ENCODE measurements around the gene MOB1B. TPM values are rescaled to one million over a fixed set of nuclear protein-coding genes. Genes with fewer than 3 reads are reported as not detected.
A peak's percentile ranks its signal among the peaks of the same experiment; 100 is the strongest.

MOB1B gene
- polyA plus RNA-seq, 4 donors, result 1.1 to 22.5 (median 2.7) TPM

DNA sequence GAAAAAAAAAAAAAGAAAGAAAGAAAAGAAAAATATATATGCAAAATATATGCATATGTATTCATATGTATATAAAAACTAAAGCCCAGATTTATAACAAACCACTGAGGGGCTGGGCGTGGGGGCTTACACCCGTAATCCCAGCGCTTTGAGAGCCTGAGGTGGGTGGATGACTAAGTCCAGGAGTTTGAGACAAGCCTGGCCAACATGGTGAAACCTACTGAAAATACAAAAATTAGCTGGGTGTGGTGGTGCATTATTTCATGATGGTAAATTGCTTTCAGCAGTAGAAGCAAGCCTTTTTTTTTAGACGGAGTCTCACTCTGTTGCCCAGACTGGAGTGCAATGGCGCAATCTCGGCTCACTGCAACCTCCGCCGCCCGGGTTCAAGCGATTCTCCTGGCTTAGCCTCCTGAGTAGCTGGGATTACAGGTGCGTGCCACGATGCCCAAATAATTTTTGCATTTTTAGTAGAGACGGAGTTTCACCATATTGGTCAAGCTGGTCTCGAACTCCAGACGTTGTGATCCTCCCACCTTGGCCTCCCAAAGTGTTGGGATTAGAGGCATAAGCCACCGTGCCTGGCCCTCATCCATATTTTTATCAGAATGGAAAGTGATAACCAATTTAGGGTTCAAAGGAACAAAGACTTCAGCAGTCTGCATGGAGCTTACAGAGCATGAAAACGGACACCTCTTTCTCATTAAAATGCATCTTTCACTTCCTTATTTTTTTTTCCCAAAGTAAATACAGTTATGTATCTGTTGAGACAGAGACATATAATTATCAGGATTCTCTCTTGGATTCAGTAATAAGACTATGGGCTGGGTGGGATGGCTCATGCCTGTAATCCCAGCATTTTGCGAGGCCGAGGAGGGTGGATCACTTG, 27.7 kb upstream of the MOB1B start:
- H3K9me3 ChIP-seq (ENCODE audit: control insufficient read depth in 2 of 2, insufficient read depth in 1 of 2, low read depth in 1 of 2, low read length in 1 of 2), result no peaks in the 10 kb centered on the region
- H3K4me1 ChIP-seq (ENCODE audit: control insufficient read depth in 3 of 3, insufficient read depth in 2 of 3, low read depth in 1 of 3, low read length in 2 of 3), result peaks cover 0 to 5% (median 0%) of the 10 kb centered on the region in 3 donors
- WGBS, 3 donors, result 80 to 85% (median 81%) methylated on average over 19 of the region's 19 CpGs
- no peak for FAIRE-seq
- H3K27me3 ChIP-seq (ENCODE audit: control insufficient read depth in 3 of 3, insufficient read depth in 3 of 3, low read length in 3 of 3), result no peaks in the 10 kb centered on the region
- no peak overlapping the region for H3K4me3 ChIP-seq (ENCODE audit: low read depth in 1 of 3, low read length in 3 of 3)
- no peak for DNase-seq
- H3K27ac ChIP-seq (ENCODE audit: low read depth in 1 of 3, low read length in 2 of 3), result no peak overlapping the region
- H3K36me3 ChIP-seq (ENCODE audit: control insufficient read depth in 3 of 3, insufficient read depth in 2 of 3, low read depth in 1 of 3, low read length in 3 of 3), result no peaks in the 10 kb centered on the region

DNA sequence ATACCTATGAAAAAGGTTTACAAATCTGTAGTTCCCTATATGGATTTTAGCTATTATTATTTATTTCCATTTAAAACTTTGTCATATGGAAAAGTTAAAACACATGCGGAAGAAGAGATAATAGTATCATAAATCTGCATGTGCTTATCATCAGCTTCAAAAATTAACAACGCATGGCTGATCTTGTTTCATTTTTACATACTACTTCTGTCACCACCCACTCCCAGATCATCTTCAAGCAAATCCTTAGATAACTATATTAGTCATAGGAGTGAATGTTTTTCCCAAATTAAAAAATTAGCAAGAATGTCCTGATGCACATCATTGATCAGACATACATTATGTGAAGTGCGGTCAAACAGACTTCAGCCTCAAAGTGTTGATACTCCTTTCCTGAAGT, 24.6 kb upstream of the MOB1B start:
- Histone ChIP-seq H3K9me3 (ENCODE audit: control insufficient read depth in 2 of 2, insufficient read depth in 1 of 2, low read depth in 1 of 2, low read length in 1 of 2) (no peaks in the 10 kb centered on the region), H3K27ac (ENCODE audit: low read depth in 1 of 3, low read length in 2 of 3) (no peak overlapping the region), H3K4me1 (ENCODE audit: control insufficient read depth in 3 of 3, insufficient read depth in 2 of 3, low read depth in 1 of 3, low read length in 2 of 3) (peaks cover 0 to 5% (median 0%) of the 10 kb centered on the region in 3 donors), H3K4me3 (ENCODE audit: low read depth in 1 of 3, low read length in 3 of 3) (no peak overlapping the region), H3K27me3 (ENCODE audit: control insufficient read depth in 3 of 3, insufficient read depth in 3 of 3, low read length in 3 of 3) (no peaks in the 10 kb centered on the region), H3K36me3 (ENCODE audit: control insufficient read depth in 3 of 3, insufficient read depth in 2 of 3, low read depth in 1 of 3, low read length in 3 of 3) (no peaks in the 10 kb centered on the region)
- no peak for FAIRE-seq
- WGBS, 3 donors, result 49 to 68% (median 58%) methylated on average over 3 of the region's 3 CpGs
- DNase-seq, result no peak

DNA sequence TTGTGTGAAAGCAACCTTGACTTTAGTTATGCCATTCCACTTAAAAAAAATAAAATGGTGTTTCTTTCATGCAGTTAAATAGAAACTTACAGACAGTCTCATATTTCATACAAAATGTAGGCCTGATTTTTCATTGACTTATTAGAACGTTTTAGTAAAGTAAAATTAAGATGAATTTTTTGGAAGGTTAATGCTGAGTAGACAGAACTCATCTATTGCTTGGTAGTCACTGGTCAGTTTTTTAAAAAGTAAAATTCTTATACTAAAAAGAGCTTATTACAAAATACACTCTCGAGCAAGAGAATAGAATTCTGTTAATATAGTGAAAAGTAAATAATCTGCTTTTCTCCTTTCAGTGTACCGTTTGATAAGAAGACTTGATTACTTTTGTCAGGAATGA, 21.4 kb upstream of the MOB1B start:
- FAIRE-seq (no peak), DNase-seq (no peak)
- Histone ChIP-seq H3K9me3 (ENCODE audit: control insufficient read depth in 2 of 2, insufficient read depth in 1 of 2, low read depth in 1 of 2, low read length in 1 of 2) (peaks cover 0 to 3% of the 10 kb centered on the region in 2 donors), H3K4me3 (ENCODE audit: low read depth in 1 of 3, low read length in 3 of 3) (no peak overlapping the region), H3K4me1 (ENCODE audit: control insufficient read depth in 3 of 3, insufficient read depth in 2 of 3, low read depth in 1 of 3, low read length in 2 of 3) (peaks cover 0 to 5% (median 0%) of the 10 kb centered on the region in 3 donors), H3K27ac (ENCODE audit: low read depth in 1 of 3, low read length in 2 of 3) (no peak overlapping the region), H3K36me3 (ENCODE audit: control insufficient read depth in 3 of 3, insufficient read depth in 2 of 3, low read depth in 1 of 3, low read length in 3 of 3) (no peaks in the 10 kb centered on the region), H3K27me3 (ENCODE audit: control insufficient read depth in 3 of 3, insufficient read depth in 3 of 3, low read length in 3 of 3) (no peaks in the 10 kb centered on the region)
- 67 to 71% (median 70%) methylated on average over 3 of the region's 3 CpGs for WGBS, 3 donors

DNA sequence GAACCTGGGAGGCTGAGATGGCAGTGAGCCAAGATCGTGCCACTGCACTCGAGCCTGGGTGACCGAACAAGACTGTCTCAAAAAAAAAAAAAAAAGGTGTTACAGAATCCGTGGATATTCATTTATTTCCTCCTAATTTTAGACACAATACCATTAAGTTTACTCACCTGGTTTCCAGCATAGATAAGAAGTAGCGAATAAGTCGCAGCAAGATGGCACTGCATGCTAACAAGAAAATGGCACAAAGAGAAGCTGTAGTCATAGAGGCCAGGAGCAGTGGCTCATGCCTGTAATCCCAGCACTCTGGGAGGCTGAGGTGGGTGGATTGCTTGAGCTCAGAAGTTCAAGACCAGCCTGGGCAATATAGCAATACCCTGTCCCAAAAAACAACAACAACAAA, 17.0 kb upstream of the MOB1B start:
- no peaks in the 10 kb centered on the region for H3K4me1 ChIP-seq (ENCODE audit: control insufficient read depth in 3 of 3, insufficient read depth in 2 of 3, low read depth in 1 of 3, low read length in 2 of 3)
- no peaks in the 10 kb centered on the region for H3K36me3 ChIP-seq (ENCODE audit: control insufficient read depth in 3 of 3, insufficient read depth in 2 of 3, low read depth in 1 of 3, low read length in 3 of 3)
- peak in 1 of 2 donors; percentile 8 for DNase-seq
- FAIRE-seq, result no peak
- no peaks in the 10 kb centered on the region for H3K27me3 ChIP-seq (ENCODE audit: control insufficient read depth in 3 of 3, insufficient read depth in 3 of 3, low read length in 3 of 3)
- peaks cover 0 to 3% of the 10 kb centered on the region in 2 donors for H3K9me3 ChIP-seq (ENCODE audit: control insufficient read depth in 2 of 2, insufficient read depth in 1 of 2, low read depth in 1 of 2, low read length in 1 of 2)
- 54 to 69% (median 56%) methylated on average over 6 of the region's 6 CpGs for WGBS, 3 donors
- H3K27ac ChIP-seq (ENCODE audit: low read depth in 1 of 3, low read length in 2 of 3), result no peak overlapping the region
- H3K4me3 ChIP-seq (ENCODE audit: low read depth in 1 of 3, low read length in 3 of 3), result no peak overlapping the region

DNA sequence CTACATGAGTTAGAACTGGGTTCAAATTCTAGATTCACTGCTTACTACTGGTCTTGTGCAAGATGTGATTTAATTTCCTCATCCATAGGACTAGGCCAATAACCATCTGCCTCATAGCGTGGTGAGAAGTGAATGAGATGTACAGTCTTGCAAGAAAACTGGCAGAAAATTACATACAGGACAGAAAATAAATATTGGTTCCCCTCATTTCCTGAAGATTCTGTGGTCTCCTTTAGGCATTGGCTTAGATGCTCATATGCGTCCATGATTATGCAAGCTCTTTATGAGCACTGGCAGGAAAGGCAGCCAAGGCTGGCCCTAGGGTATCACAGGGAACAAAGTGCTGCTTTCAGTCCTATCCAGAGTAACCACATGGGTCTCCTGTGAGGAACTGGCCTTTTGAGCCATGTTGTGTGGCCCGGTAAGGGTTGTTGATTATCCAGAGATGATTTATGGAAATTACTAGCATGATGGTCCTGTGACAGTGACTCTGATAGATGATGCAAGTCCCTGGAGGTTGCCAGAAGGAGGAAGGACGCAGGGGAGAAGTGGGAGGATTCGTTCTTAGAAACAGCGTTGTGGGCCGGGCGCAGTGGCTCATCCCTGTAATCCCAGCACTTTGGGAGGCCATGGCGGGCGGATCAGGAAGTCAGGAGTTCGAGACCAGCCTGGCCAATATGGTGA, 9.9 kb upstream of the MOB1B start:
- Histone ChIP-seq H3K27me3 (ENCODE audit: control insufficient read depth in 3 of 3, insufficient read depth in 3 of 3, low read length in 3 of 3) (no peaks in the 10 kb centered on the region), H3K4me1 (ENCODE audit: control insufficient read depth in 3 of 3, insufficient read depth in 2 of 3, low read depth in 1 of 3, low read length in 2 of 3) (peaks cover 0 to 13% (median 0%) of the 10 kb centered on the region in 3 donors), H3K9me3 (ENCODE audit: control insufficient read depth in 2 of 2, insufficient read depth in 1 of 2, low read depth in 1 of 2, low read length in 1 of 2) (no peaks in the 10 kb centered on the region), H3K4me3 (ENCODE audit: low read depth in 1 of 3, low read length in 3 of 3) (no peak overlapping the region), H3K27ac (ENCODE audit: low read depth in 1 of 3, low read length in 2 of 3) (no peak overlapping the region), H3K36me3 (ENCODE audit: control insufficient read depth in 3 of 3, insufficient read depth in 2 of 3, low read depth in 1 of 3, low read length in 3 of 3) (no peaks in the 10 kb centered on the region)
- FAIRE-seq, result no peak
- WGBS, 3 donors, result 89 to 95% (median 92%) methylated on average over 11 of the region's 11 CpGs
- DNase-seq, result peak in 1 of 2 donors; percentile 26

DNA sequence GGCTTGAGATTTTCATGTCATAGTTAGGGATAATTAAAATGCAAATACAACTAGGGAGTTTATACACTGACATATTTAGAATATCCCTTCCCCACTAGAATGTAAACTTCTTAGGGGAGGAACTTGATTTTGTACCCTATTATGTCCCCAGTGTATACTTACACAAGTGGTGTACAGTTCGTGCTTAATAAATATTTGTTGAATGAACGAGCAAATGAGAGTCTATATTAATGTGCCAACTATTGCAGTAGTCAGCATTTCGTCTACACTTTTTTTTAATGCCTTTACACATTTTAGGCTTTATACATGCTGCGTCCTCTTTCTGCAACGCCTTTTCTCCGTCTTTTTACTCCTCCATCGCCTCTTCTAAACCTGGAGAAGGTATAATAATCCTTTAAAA, 8.4 kb upstream of the MOB1B start:
- FAIRE-seq (no peak), DNase-seq (peak in 1 of 2 donors; percentile 7)
- Histone ChIP-seq H3K4me3 (ENCODE audit: low read depth in 1 of 3, low read length in 3 of 3) (no peak overlapping the region), H3K4me1 (ENCODE audit: control insufficient read depth in 3 of 3, insufficient read depth in 2 of 3, low read depth in 1 of 3, low read length in 2 of 3) (peaks cover 0 to 13% (median 0%) of the 10 kb centered on the region in 3 donors), H3K9me3 (ENCODE audit: control insufficient read depth in 2 of 2, insufficient read depth in 1 of 2, low read depth in 1 of 2, low read length in 1 of 2) (no peaks in the 10 kb centered on the region), H3K27ac (ENCODE audit: low read depth in 1 of 3, low read length in 2 of 3) (no peak overlapping the region), H3K27me3 (ENCODE audit: control insufficient read depth in 3 of 3, insufficient read depth in 3 of 3, low read length in 3 of 3) (no peaks in the 10 kb centered on the region), H3K36me3 (ENCODE audit: control insufficient read depth in 3 of 3, insufficient read depth in 2 of 3, low read depth in 1 of 3, low read length in 3 of 3) (no peaks in the 10 kb centered on the region)
- WGBS, 3 donors, result 64 to 77% (median 75%) methylated on average over 7 of the region's 7 CpGs

DNA sequence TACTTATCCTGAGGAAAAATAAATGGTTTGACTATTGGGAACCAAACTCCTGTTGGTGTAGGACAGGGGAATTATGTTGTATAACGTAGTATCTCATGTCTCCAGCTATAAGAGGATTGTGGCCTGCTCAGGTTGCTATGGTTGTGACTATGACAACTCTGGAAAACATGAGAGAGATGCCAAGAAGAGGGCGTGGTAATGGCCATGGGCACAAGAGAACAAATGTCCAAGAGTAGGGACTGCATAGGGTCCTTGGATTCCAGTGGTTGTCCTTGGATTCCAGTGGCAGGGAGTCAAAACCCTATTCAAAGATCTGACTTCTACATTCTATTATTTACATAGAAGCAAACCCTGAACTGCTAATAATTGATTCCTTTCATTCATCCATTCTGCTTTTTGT, 6.8 kb upstream of the MOB1B start:
- DNase-seq (peak in 1 of 2 donors; percentile 51), FAIRE-seq (no peak)
- Histone ChIP-seq H3K27me3 (ENCODE audit: control insufficient read depth in 3 of 3, insufficient read depth in 3 of 3, low read length in 3 of 3) (no peaks in the 10 kb centered on the region), H3K4me3 (ENCODE audit: low read depth in 1 of 3, low read length in 3 of 3) (no peak overlapping the region), H3K4me1 (ENCODE audit: control insufficient read depth in 3 of 3, insufficient read depth in 2 of 3, low read depth in 1 of 3, low read length in 2 of 3) (peaks cover 0 to 13% (median 0%) of the 10 kb centered on the region in 3 donors), H3K36me3 (ENCODE audit: control insufficient read depth in 3 of 3, insufficient read depth in 2 of 3, low read depth in 1 of 3, low read length in 3 of 3) (no peaks in the 10 kb centered on the region), H3K27ac (ENCODE audit: low read depth in 1 of 3, low read length in 2 of 3) (peak overlapping the region in 1 of 3 donors; percentile 67), H3K9me3 (ENCODE audit: control insufficient read depth in 2 of 2, insufficient read depth in 1 of 2, low read depth in 1 of 2, low read length in 1 of 2) (no peaks in the 10 kb centered on the region)
- 45 to 48% (median 47%) methylated on average over 2 of the region's 2 CpGs for WGBS, 3 donors

DNA sequence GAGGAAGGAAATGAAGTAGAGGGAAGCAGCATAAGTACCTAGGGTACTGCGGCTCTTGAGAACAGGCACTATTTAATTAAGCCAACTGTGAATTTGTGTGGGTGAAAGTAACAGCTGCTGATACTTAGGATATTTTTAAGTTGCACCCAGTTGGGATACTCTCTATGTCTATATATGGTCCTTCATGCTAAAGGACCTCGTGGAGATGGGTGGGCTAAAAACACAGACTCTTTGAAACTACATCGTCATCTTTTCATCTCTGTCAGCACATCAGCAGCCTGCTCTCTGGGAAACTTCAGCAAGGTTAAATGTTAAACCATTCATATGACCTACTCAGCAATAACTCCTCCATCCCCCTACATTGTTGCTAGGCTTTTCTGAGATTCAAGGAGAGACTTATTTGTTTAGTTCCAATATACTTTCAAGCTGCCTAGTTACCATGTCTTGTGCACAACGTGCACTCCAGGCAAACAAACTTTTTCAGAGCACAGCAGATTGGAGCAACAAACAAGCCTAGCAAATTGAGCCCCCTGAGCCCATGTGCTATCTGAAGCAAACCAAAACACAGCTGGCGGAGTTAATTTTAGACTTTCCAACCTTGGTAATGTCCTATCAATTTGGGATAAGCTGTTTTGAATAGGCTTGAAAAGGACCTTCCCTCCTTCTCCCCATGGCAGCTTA, 6.2 kb upstream of the MOB1B start:
- no peaks in the 10 kb centered on the region for H3K9me3 ChIP-seq (ENCODE audit: control insufficient read depth in 2 of 2, insufficient read depth in 1 of 2, low read depth in 1 of 2, low read length in 1 of 2)
- peaks cover 0 to 13% (median 0%) of the 10 kb centered on the region in 3 donors for H3K4me1 ChIP-seq (ENCODE audit: control insufficient read depth in 3 of 3, insufficient read depth in 2 of 3, low read depth in 1 of 3, low read length in 2 of 3)
- H3K27me3 ChIP-seq (ENCODE audit: control insufficient read depth in 3 of 3, insufficient read depth in 3 of 3, low read length in 3 of 3), result no peaks in the 10 kb centered on the region
- WGBS, 3 donors, result 43 to 57% (median 49%) methylated on average over 5 of the region's 5 CpGs
- no peak overlapping the region for H3K4me3 ChIP-seq (ENCODE audit: low read depth in 1 of 3, low read length in 3 of 3)
- DNase-seq (peak; percentile 24 to 83), FAIRE-seq (no peak)
- peak overlapping the region in 1 of 3 donors; percentile 67 for H3K27ac ChIP-seq (ENCODE audit: low read depth in 1 of 3, low read length in 2 of 3)
- H3K36me3 ChIP-seq (ENCODE audit: control insufficient read depth in 3 of 3, insufficient read depth in 2 of 3, low read depth in 1 of 3, low read length in 3 of 3), result no peaks in the 10 kb centered on the region
